ENCODE results near the gene ELMO1. TPM values are rescaled to one million over a fixed set of nuclear protein-coding genes. Genes with fewer than 3 reads are reported as not detected.

ELMO1 gene
- total RNA-seq, 1 donor from 2014 or later = 29.4 TPM

DNA sequence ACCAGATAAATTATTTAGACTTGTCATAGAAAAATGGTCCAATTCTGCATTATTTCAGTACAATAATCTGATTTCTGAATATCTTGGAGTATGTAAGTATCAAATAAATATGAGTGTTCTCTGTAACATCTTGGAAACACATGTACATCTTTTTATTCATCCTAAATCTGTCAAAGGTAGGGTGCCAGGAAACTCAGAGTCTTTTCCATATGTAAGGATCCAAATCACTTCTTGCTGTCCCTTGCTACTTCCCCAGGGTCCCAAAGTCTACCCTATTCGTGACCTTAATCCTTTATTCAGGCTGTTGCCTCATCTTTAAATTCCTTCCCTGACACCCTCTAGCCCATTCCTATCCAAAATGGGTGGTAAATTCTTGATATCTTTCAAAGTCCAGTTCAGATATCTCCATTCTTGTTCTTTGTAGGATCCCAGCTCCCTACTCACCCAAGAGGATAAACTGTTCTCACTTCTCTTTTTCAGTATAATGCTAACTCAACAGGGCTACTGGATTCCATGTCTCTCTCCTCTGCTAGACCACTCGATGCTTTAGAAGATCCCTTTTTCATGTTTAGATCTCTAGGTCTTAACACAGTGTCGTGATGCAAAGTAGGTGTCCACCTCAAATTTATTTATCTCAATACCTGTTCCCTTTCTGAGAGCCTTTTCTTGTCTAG lies 493.1 kb downstream of the ELMO1 start:
- peaks cover 21% of the 10 kb centered on the region for H3K4me1 Mint-ChIP-seq (ENCODE audit: unreplicated experiment)
- peaks cover 12% of the 10 kb centered on the region for H3K9me3 Mint-ChIP-seq
- no peak for DNase-seq (ENCODE audit: extremely low spot score, unreplicated experiment)
- TF ChIP-seq, protein P1, sequence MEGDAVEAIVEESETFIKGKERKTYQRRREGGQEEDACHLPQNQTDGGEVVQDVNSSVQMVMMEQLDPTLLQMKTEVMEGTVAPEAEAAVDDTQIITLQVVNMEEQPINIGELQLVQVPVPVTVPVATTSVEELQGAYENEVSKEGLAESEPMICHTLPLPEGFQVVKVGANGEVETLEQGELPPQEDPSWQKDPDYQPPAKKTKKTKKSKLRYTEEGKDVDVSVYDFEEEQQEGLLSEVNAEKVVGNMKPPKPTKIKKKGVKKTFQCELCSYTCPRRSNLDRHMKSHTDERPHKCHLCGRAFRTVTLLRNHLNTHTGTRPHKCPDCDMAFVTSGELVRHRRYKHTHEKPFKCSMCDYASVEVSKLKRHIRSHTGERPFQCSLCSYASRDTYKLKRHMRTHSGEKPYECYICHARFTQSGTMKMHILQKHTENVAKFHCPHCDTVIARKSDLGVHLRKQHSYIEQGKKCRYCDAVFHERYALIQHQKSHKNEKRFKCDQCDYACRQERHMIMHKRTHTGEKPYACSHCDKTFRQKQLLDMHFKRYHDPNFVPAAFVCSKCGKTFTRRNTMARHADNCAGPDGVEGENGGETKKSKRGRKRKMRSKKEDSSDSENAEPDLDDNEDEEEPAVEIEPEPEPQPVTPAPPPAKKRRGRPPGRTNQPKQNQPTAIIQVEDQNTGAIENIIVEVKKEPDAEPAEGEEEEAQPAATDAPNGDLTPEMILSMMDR (conservative IDR thresholded peaks at IDR 0.05) = no peak
- H3K4me3 Mint-ChIP-seq = no peak overlapping the region
- no peaks in the 10 kb centered on the region for H3K27me3 Mint-ChIP-seq
- no peak overlapping the region for H3K27ac Mint-ChIP-seq
- H3K36me3 Mint-ChIP-seq = peaks cover 7% of the 10 kb centered on the region

DNA sequence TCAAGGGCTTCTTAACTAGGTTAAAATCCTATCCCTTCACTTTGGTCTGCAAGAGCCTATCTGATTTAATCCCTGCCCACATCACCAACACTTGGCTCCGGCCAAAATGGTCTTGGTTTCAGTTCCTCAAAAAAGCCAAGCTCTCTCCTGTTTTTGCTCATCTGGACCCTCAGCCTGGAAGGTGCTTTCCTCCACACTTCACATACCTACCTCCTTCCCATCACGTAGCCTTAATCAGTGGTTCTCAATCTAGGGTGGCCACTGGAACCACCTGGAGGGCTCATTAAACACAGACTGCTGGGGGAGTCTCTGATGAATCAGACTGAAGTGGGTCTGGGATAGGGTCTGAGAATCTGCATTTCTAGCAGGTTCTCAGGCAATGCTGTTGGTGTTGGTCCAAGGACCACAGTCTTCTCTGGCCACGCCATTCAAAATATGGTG lies 497.4 kb downstream of the ELMO1 start:
- H3K4me1 Mint-ChIP-seq (ENCODE audit: unreplicated experiment) = peaks cover 36% of the 10 kb centered on the region
- peaks cover 17% of the 10 kb centered on the region for H3K9me3 Mint-ChIP-seq
- TF ChIP-seq, protein P1 (conservative IDR thresholded peaks at IDR 0.05) = no peak
- no peaks in the 10 kb centered on the region for H3K27me3 Mint-ChIP-seq
- H3K36me3 Mint-ChIP-seq = peaks cover 15% of the 10 kb centered on the region
- no peak overlapping the region for H3K27ac Mint-ChIP-seq
- no peak for DNase-seq (ENCODE audit: extremely low spot score, unreplicated experiment)
- no peak overlapping the region for H3K4me3 Mint-ChIP-seq

DNA sequence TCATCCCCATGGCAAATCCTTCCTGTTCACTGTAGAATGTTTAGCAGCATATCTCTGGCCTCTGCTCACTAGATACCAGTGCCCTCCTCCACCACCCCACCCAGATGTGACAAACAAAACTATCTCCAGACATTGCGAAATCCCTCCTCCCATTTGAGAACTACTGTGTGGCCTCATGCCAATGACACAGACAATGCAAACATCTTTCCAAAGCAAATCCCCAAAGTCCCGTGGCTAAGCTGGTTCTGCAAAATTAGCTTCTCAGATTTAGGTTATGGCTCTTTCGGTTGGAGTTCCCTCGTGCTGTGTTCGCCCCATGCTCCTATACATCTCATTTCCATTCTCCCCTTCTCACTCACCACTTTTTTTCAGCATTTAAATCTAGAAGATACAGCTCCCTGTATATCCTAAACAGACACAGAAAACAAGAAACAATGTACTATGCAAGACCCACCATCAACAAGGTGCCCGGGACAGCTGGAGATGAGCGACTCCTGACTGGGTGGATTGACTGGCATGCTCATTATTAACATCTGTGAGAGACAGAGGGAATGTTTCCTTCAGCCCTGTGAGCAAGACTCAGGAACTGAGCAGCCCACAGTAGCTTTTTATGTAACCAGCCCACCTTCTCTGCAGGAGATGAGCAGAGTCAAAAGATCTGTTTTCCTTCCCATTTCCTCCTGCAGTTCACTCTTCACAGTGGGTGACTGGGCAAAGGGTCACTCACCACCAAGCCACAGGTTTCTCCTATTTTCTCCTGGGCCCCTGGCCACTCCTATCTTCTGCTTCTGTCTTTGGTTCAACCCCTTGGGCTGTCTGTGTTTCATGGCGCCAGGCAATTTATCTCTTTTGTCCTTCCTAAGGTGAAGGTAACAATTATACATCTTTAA lies 498.7 kb downstream of the ELMO1 start:
- Mint-ChIP-seq H3K4me3 (peak overlapping the region; percentile 6), H3K36me3 (peaks cover 12% of the 10 kb centered on the region), H3K27me3 (no peaks in the 10 kb centered on the region), H3K4me1 (ENCODE audit: unreplicated experiment) (peaks cover 36% of the 10 kb centered on the region), H3K27ac (peak overlapping the region; percentile 3), H3K9me3 (peaks cover 17% of the 10 kb centered on the region)
- no peak for DNase-seq (ENCODE audit: extremely low spot score, unreplicated experiment)
- TF ChIP-seq, protein P1 (conservative IDR thresholded peaks at IDR 0.05) = no peak

DNA sequence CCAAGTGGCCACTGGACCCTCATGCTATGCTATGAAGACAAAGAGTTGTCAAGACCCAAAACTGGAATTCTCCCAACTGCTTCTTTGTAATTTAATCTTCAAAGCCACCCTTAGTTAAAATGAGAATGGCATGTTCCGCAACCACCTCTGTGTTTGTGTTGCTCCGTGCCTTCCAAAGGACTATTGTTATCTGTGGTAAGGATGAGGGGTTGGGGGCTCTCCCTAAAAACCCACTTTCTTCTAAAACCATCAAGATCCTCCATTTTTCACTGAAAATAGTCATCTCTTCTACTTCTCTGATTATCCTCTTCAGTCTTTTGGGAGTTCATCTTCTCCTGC lies 502.3 kb downstream of the ELMO1 start:
- TF ChIP-seq, protein P1 (conservative IDR thresholded peaks at IDR 0.05) = no peak
- H3K27ac Mint-ChIP-seq = no peak overlapping the region
- H3K9me3 Mint-ChIP-seq = peaks cover 11% of the 10 kb centered on the region
- DNase-seq (ENCODE audit: extremely low spot score, unreplicated experiment) = no peak
- H3K36me3 Mint-ChIP-seq = peaks cover 15% of the 10 kb centered on the region
- H3K4me1 Mint-ChIP-seq (ENCODE audit: unreplicated experiment) = peaks cover 25% of the 10 kb centered on the region
- no peaks in the 10 kb centered on the region for H3K27me3 Mint-ChIP-seq
- no peak overlapping the region for H3K4me3 Mint-ChIP-seq

DNA sequence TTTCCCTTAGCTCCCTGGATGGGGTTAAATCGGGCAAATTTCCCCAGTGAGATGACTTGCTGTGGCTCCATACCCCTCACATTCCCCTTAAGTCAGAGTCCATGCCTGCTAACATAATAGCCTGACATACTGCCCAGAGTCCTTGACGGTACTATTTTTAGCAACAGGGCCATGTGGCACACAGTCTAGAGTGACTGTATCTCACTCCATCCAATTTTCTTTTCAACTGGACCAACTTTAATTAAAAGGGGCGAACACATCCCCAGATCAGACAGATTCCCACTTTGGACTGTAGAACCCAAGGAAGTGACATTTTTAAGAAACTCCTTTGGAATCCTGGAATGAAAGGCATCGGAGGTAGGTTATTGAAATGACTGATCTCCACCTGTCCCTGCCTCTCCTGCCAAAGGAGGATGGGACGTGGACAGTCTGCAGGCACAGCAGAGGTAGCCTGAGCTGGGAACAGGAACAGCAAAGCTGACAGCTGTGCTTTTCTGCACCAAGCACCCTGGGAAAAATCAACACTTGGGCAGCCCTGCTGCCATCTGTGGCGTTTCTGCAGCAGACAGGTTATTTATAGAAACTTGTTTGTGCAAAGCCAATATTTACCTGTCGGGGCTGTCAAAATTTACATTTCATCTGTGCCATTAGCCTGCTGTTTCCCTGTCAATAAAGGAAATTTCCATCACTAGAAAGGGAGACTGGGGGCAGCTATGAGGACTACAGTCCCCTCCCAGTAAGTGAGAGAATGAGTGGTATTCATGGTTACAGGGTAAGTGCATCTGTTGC lies 502.9 kb downstream of the ELMO1 start:
- Mint-ChIP-seq H3K4me1 (ENCODE audit: unreplicated experiment) (peaks cover 19% of the 10 kb centered on the region), H3K4me3 (no peak overlapping the region), H3K27ac (no peak overlapping the region), H3K9me3 (peaks cover 6% of the 10 kb centered on the region), H3K36me3 (peaks cover 11% of the 10 kb centered on the region), H3K27me3 (no peaks in the 10 kb centered on the region)
- TF ChIP-seq, protein P1 (conservative IDR thresholded peaks at IDR 0.05) = no peak
- no peak for DNase-seq (ENCODE audit: extremely low spot score, unreplicated experiment)

All from type B pancreatic cell (in vitro differentiated cells).